Liver (tissue), 9 donors: ENCODE measurements around the gene DCUN1D2. TPM values are rescaled to one million over a fixed set of nuclear protein-coding genes. Genes with fewer than 3 reads are reported as not detected.

ENCODE experiments used
- DNase-seq: peaks from one replicate; pipeline ENCODE4 v3.0.0-alpha.2; 2017; ENCODE audit warnings: low spot score
- H3K27ac ChIP-seq, 2 donors: one replicate each; pipeline ENCODE4 v1.7.0; 2013; ENCODE audit warnings: inconsistent platforms in 2 of 2, low read length in 2 of 2, control low read depth in 1 of 2, low read depth in 1 of 2, mild to moderate bottlenecking in 1 of 2
- H3K27me3 ChIP-seq, 4 donors: one replicate each; pipeline versions ENCODE4 v1.6.1 to v1.7.0; 2013; ENCODE audit warnings: low read length in 3 of 4, inconsistent platforms in 1 of 4, mild to moderate bottlenecking in 1 of 4, moderate library complexity in 1 of 4; ENCODE audit not compliant: control insufficient read depth in 4 of 4, insufficient read depth in 4 of 4
- H3K36me3 ChIP-seq, 4 donors: one replicate each; pipeline versions ENCODE4 v1.6.1 to v1.7.0; 2013; ENCODE audit warnings: low read length in 3 of 4, mild to moderate bottlenecking in 3 of 4, low read depth in 1 of 4, moderate library complexity in 1 of 4; ENCODE audit not compliant: control insufficient read depth in 4 of 4, insufficient read depth in 3 of 4
- H3K4me1 ChIP-seq, 4 donors: one replicate each; pipeline versions ENCODE4 v1.6.1 to v1.7.0; 2013; ENCODE audit warnings: low read length in 3 of 4, mild to moderate bottlenecking in 3 of 4, moderate library complexity in 1 of 4; ENCODE audit not compliant: control insufficient read depth in 4 of 4, insufficient read depth in 4 of 4
- H3K4me3 ChIP-seq, 3 donors: one replicate each; pipeline versions ENCODE4 v1.6.1 to v1.7.0; 2013; ENCODE audit warnings: low read length in 3 of 3, control low read depth in 1 of 3, low read depth in 1 of 3, mild to moderate bottlenecking in 1 of 3
- H3K9ac ChIP-seq, 2 donors: one replicate each; pipeline ENCODE4 v1.7.0; 2013; ENCODE audit warnings: low read length in 2 of 2, mild to moderate bottlenecking in 2 of 2, moderate library complexity in 2 of 2, control low read depth in 1 of 2, low read depth in 1 of 2
- H3K9me3 ChIP-seq, 4 donors: one replicate each; pipeline versions ENCODE4 v1.6.1 to v1.7.0; 2013; ENCODE audit warnings: low read length in 3 of 4; ENCODE audit not compliant: control insufficient read depth in 4 of 4
- CTCF ChIP-seq: fragments of 150-350 bp; IDR thresholded peaks from 2 replicates; pipeline ENCODE4 v1.5.1; 2017; ENCODE audit warnings: improper control_type of control experiment, low read depth, low read length; ENCODE audit not compliant: missing input control
- EGR1 ChIP-seq, 2 donors: IDR thresholded peaks; 2 replicates each; pipeline ENCODE4 v1.6.1; 2016 to 2018; ENCODE audit warnings: antibody characterized with exemption in 2 of 2, low read depth in 2 of 2
- HNF4A ChIP-seq, 2 donors: conservative IDR thresholded peaks; 2 replicates each; pipeline ENCODE4 v1.6.1; 2016; ENCODE audit warnings: antibody characterized with exemption in 2 of 2, mild to moderate bottlenecking in 2 of 2
- HNF4G ChIP-seq: IDR thresholded peaks from 2 replicates; pipeline ENCODE4 v1.6.1; 2016; ENCODE audit warnings: antibody characterized with exemption
- JUND ChIP-seq, 2 donors: IDR thresholded peaks; 2 replicates each; pipeline ENCODE4 v1.6.1; 2016; ENCODE audit warnings: antibody characterized with exemption in 2 of 2
- NR2F2 ChIP-seq: IDR thresholded peaks from 2 replicates; pipeline ENCODE4 v1.6.1; 2016; ENCODE audit warnings: antibody characterized with exemption
- RAD21 ChIP-seq, 2 donors: IDR thresholded peaks; 2 replicates each; pipeline ENCODE4 v1.6.1; 2016; ENCODE audit warnings: antibody characterized with exemption in 2 of 2, mild to moderate bottlenecking in 2 of 2
- REST ChIP-seq: IDR thresholded peaks from 2 replicates; pipeline ENCODE4 v1.6.1; 2016; ENCODE audit warnings: antibody characterized with exemption, mild to moderate bottlenecking
- YY1 ChIP-seq: IDR thresholded peaks from 2 replicates; pipeline ENCODE4 v1.6.1; 2016; ENCODE audit warnings: antibody characterized with exemption, mild to moderate bottlenecking
- ZBTB33 ChIP-seq: IDR thresholded peaks from 2 replicates; pipeline ENCODE4 v1.6.1; 2016; ENCODE audit warnings: antibody characterized with exemption
- WGBS: extraction: QIAGEN DNeasy Blood & Tissue Kit; methylation state at CpG from one replicate; pipeline ENCODE4 v1.1.7; 2013; 5-methylcytosine and 5-hydroxymethylcytosine counted together
- polyA plus RNA-seq, 2 donors: library from polyadenylated mRNA; stranded (reverse) in 1 of 2; unstranded in 1 of 2; fragments of 200-250 nt in 1 of 2; fragments of >200 nt in 1 of 2; fragmentation: Nextera tagmentation in 1 of 2; extraction: Ambion mirVana in 1 of 2; gene quantifications; one replicate each; pipeline versions ENCODE4 v1.2.1 to v1.2.3, GENCODE V29; 2013 to 2015
- total RNA-seq, 2 donors: library from RNA; depleted of rRNA; stranded (reverse); fragments of >200 nt; gene quantifications; one replicate each; pipeline ENCODE4 v1.2.3, GENCODE V29; 2014
- donor health status: healthy.
- donor health status: healthy.
- donor health status: healthy.
- donor health status: healthy.
- donor health status: healthy.

Gene DCUN1D2
- total and polyA plus RNA-seq, 4 donors, result 4.0 to 13.1 (median 5.5) TPM

DNA sequence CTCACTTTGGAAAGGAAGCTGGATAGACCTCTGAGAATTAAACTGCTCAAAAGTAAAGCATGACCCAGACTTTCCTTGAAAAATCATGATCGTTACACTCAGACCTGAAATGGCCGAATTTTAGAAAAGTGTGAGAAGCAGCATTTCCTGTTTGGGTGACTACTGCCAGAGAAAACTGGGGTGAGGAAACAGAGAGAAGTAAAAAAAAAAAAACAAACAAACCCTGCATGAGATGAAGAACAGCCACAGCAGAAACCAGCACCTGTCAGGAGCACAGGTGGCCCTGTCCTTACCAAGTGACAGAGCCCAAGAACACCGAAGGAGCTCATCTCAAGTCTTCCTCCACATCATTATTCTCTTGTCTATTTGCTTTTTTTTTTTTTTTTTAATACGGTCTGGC, 25.2 kb downstream of the DCUN1D2 start:
- H3K27me3 ChIP-seq, result no peaks in the 10 kb centered on the region
- TF ChIP-seq HNF4A (conservative IDR thresholded peaks at IDR 0.05) (no peak), JUND (IDR thresholded peaks at IDR 0.05) (no peak), ZBTB33 (no peak), REST (no peak), RAD21 (IDR thresholded peaks at IDR 0.05) (no peak), YY1 (no peak), NR2F2 (no peak), CTCF (no peak)
- no peaks in the 10 kb centered on the region for H3K9me3 ChIP-seq
- H3K4me1 ChIP-seq, result peaks cover 0 to 9% (median 0%) of the 10 kb centered on the region in 4 donors
- H3K36me3 ChIP-seq, result peaks cover 0 to 8% (median 5%) of the 10 kb centered on the region in 4 donors
- WGBS, result 71% methylated on average over 4 of the region's 4 CpGs
- no peak for DNase-seq
- H3K27ac ChIP-seq, result no peak overlapping the region
- no peak overlapping the region for H3K9ac ChIP-seq
- H3K4me3 ChIP-seq, result no peak overlapping the region

DNA sequence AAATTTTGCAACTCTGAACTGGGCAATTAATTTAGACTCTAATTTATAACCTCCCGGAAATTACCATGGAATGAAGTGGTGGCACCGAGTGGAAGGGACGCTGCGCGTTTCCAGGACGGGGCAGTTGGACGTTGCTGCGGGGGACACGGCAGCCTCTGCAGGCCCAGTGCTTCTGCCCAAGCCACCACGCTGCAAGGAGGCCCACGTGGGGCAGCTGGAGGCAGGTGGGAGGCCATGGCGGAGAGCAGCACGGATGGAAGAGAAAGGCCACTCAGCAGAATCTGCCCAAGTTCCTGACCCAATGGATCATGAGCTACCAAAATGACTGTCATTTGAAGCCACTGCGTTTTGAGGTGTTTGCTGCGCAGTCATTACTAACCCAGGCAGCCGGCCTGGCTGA, 26.0 kb downstream of the DCUN1D2 start:
- Histone ChIP-seq H3K36me3 (peaks cover 2 to 13% (median 9%) of the 10 kb centered on the region in 4 donors), H3K27ac (no peak overlapping the region), H3K9ac (no peak overlapping the region), H3K4me1 (peaks cover 0 to 9% (median 0%) of the 10 kb centered on the region in 4 donors), H3K9me3 (no peaks in the 10 kb centered on the region), H3K27me3 (no peaks in the 10 kb centered on the region), H3K4me3 (no peak overlapping the region)
- no peak for DNase-seq
- 95% methylated on average over 16 of the region's 16 CpGs for WGBS
- TF ChIP-seq JUND (IDR thresholded peaks at IDR 0.05), result no peak
- TF ChIP-seq HNF4A (conservative IDR thresholded peaks at IDR 0.05), result no peak
- TF ChIP-seq EGR1 (IDR thresholded peaks at IDR 0.05; ENCODE audit: low read depth in 2 of 2), result no peak
- no peak for TF ChIP-seq HNF4G
